Hematopoietic multipotent progenitor cell treated with erythropoietin and hydrocortisone succinate and interleukin-3 and kit ligand, for 15 days (in vitro differentiated cells): ENCODE results near the gene SRGAP1.
"Not testable (repeated sequence)": the region's sequence is repeated elsewhere in the genome, so short reads cannot be mapped to it uniquely, and the experiment has no call there.

Experiments
- DNase-seq: peaks from one replicate; pipeline ENCODE4 v3.0.0-alpha.2; 2015; ENCODE audit warnings: low spot score

Gene SRGAP1

GRCh38 chr12:64007853-64008252 is 163.4 kb downstream of the SRGAP1 start:
- DNase-seq: no peak

GRCh38 chr12:64008596-64008995 is 164.1 kb downstream of the SRGAP1 start:
- no peak for DNase-seq

GRCh38 chr12:64009321-64010068 is 165.0 kb downstream of the SRGAP1 start:
- DNase-seq: no peak

- no peak for DNase-seq
These were observed 165.7 kb downstream of the SRGAP1 start for GRCh38 chr12:64010069-64010686.

- DNase-seq: no peak
These were observed 172.0 kb downstream of the SRGAP1 start for GRCh38 chr12:64016521-64016920.

- DNase-seq: not testable (repeated sequence)
These were observed 173.6 kb downstream of the SRGAP1 start for GRCh38 chr12:64018116-64018515.

GRCh38 chr12:64018524-64018923 is 174.0 kb downstream of the SRGAP1 start:
- DNase-seq: no peak

GRCh38 chr12:64019101-64019500 is 174.6 kb downstream of the SRGAP1 start:
- no peak for DNase-seq

GRCh38 chr12:64019654-64020053 is 175.2 kb downstream of the SRGAP1 start:
- DNase-seq: no peak

GRCh38 chr12:64025174-64025958 is 180.9 kb downstream of the SRGAP1 start:
- no peak for DNase-seq

- DNase-seq: no peak
These were observed 182.8 kb downstream of the SRGAP1 start for GRCh38 chr12:64027311-64027710.

GRCh38 chr12:64028541-64028940 is 184.0 kb downstream of the SRGAP1 start:
- DNase-seq: no peak

GRCh38 chr12:64029013-64029857 is 184.7 kb downstream of the SRGAP1 start:
- no peak for DNase-seq

- no peak for DNase-seq
These were observed 185.7 kb downstream of the SRGAP1 start for GRCh38 chr12:64030155-64030554.

- DNase-seq: not testable (repeated sequence)
These were observed 189.6 kb downstream of the SRGAP1 start for GRCh38 chr12:64034056-64034455.

GRCh38 chr12:64034901-64035576 is 190.5 kb downstream of the SRGAP1 start:
- DNase-seq: no peak

GRCh38 chr12:64036414-64036813 is 191.9 kb downstream of the SRGAP1 start:
- no peak for DNase-seq

GRCh38 chr12:64039281-64039871 is 194.9 kb downstream of the SRGAP1 start:
- DNase-seq: no peak

- no peak for DNase-seq
These were observed 198.4 kb downstream of the SRGAP1 start for GRCh38 chr12:64042911-64043310.

GRCh38 chr12:64044191-64044590 is 199.7 kb downstream of the SRGAP1 start:
- no peak for DNase-seq

- DNase-seq: no peak
These were observed 206.6 kb downstream of the SRGAP1 start for GRCh38 chr12:64051057-64051456.
